ENCODE data around the gene CENPH.
"Not testable (repeated sequence)": the region's sequence is repeated elsewhere in the genome, so short reads cannot be mapped to it uniquely, and the experiment has no call there.

The CENPH gene

DNA sequence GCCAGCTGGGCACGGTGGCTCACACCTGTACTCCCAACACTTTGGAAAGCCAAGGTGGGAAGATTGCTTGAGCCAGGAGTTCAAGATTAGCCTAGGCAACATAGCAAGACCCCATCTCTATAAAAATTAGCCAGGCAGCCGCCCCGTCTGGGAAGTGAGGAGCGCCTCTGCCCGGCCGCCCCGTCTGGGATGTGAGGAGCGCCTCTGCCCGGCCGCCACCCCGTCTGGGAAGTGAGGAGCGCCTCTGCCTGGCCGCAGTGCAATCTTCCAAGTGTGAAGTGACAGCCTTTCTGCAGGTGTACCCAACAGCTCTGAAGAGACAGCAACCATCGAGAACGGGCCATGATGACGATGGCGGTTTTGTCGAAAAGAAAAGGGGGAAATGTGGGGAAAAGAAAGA is 31.0 kb downstream of the CENPH start:
- not testable (repeated sequence) for H3K4me1 ChIP-seq (ENCODE audit: insufficient read depth, low read length); H3K9ac ChIP-seq (ENCODE audit: low read depth, low read length); H3K36me3 ChIP-seq (ENCODE audit: insufficient read depth, low read length); H3K9me3 ChIP-seq (ENCODE audit: control insufficient read depth, insufficient read depth, low read length)

DNA sequence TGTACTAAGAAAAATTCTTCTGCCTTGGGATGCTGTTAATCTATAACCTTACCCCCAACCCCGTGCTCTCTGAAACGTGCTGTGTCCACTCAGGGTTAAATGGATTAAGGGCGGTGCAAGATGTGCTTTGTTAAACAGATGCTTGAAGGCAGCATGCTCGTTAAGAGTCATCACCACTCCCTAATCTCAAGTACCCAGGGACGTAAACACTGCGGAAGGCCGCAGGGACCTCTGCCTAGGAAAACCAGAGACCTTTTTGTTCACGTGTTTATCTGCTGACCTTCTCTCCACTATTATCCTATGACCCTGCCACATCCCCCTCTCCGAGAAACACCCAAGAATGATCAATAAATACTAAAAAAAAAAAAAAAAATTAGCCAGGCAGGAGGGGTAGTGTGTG is 31.4 kb downstream of the CENPH start:
- H3K9ac ChIP-seq (ENCODE audit: low read depth, low read length): not testable (repeated sequence)

GRCh38 chr5:69224520-69224919 is 35.1 kb downstream of the CENPH start:
- Histone ChIP-seq H3K9ac (ENCODE audit: low read depth, low read length) (no peak overlapping the region), H3K9me3 (ENCODE audit: control insufficient read depth, insufficient read depth, low read length) (no peaks in the 10 kb centered on the region), H3K36me3 (ENCODE audit: insufficient read depth, low read length) (no peaks in the 10 kb centered on the region), H3K4me1 (ENCODE audit: insufficient read depth, low read length) (no peaks in the 10 kb centered on the region)

More for the DNA sequence above, 31.4 kb downstream of the CENPH start:
- not testable (repeated sequence) for H3K36me3 ChIP-seq (ENCODE audit: insufficient read depth, low read length); H3K4me1 ChIP-seq (ENCODE audit: insufficient read depth, low read length); H3K9me3 ChIP-seq (ENCODE audit: control insufficient read depth, insufficient read depth, low read length)

GRCh38 chr5:69225860-69226259 is 36.5 kb downstream of the CENPH start:
- Histone ChIP-seq H3K4me1 (ENCODE audit: insufficient read depth, low read length) (no peaks in the 10 kb centered on the region), H3K36me3 (ENCODE audit: insufficient read depth, low read length) (no peaks in the 10 kb centered on the region), H3K9me3 (ENCODE audit: control insufficient read depth, insufficient read depth, low read length) (no peaks in the 10 kb centered on the region), H3K9ac (ENCODE audit: low read depth, low read length) (no peak overlapping the region)

- no peaks in the 10 kb centered on the region for H3K9me3 ChIP-seq (ENCODE audit: control insufficient read depth, insufficient read depth, low read length)
- H3K36me3 ChIP-seq (ENCODE audit: insufficient read depth, low read length): no peaks in the 10 kb centered on the region
- no peaks in the 10 kb centered on the region; the same call in 1 of the 2 replicates for H3K4me1 ChIP-seq (ENCODE audit: insufficient read depth, low read length)
- H3K9ac ChIP-seq (ENCODE audit: low read depth, low read length): no peak overlapping the region
These were observed 40.8 kb downstream of the CENPH start for GRCh38 chr5:69230181-69230580.

- Histone ChIP-seq H3K9me3 (ENCODE audit: control insufficient read depth, insufficient read depth, low read length) (no peaks in the 10 kb centered on the region), H3K4me1 (ENCODE audit: insufficient read depth, low read length) (no peaks in the 10 kb centered on the region; the same call in 1 of the 2 replicates)
These were observed 41.9 kb downstream of the CENPH start for GRCh38 chr5:69231281-69231680.

GRCh38 chr5:69231851-69232250 is 42.5 kb downstream of the CENPH start:
- no peak overlapping the region for H3K9ac ChIP-seq (ENCODE audit: low read depth, low read length)
- H3K9me3 ChIP-seq (ENCODE audit: control insufficient read depth, insufficient read depth, low read length): no peaks in the 10 kb centered on the region
- H3K36me3 ChIP-seq (ENCODE audit: insufficient read depth, low read length): no peaks in the 10 kb centered on the region
- no peaks in the 10 kb centered on the region; the same call in 1 of the 2 replicates for H3K4me1 ChIP-seq (ENCODE audit: insufficient read depth, low read length)

More at GRCh38 chr5:69231281-69231680, 41.9 kb downstream of the CENPH start:
- Histone ChIP-seq H3K9ac (ENCODE audit: low read depth, low read length) (no peak overlapping the region), H3K36me3 (ENCODE audit: insufficient read depth, low read length) (no peaks in the 10 kb centered on the region)

DNA sequence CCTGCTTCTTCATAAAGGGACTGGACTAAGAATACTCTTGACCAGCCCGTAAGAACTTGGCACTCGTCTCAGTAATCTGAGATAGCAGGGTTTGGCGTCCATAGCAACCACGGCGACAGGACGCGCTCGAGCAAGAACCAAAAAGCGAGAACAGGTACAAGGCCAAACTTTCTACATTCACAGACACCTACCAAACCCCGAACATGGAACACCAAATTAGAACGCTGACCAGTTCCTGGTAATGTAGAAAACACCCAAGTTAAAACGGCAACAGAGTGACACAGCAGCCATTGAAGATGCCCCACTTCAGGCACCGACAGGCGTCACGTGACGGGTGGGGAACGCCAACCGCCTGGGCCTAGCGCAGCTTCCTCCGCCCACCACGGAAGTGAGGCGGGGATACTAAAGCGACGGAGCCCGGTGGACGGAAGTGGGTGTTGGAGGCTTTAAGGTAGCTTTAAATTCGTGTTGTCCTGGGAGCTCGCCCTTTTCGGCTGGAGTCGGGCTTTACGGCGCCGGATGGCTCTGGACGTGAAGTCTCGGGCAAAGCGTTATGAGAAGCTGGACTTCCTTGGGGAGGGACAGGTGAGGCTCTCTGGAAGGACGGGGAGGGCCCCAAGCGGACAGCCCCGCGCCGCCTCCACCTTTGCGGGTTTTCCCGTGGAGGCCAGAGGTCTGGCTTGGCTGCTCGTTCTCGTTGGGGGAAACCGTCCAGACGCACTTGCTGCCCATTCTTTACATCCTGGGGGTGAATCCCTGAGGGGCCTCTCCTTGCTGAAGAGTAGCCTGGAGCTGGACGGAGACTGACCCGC is 45.3 kb downstream of the CENPH start, which contains the start of gene CDK7:
Gene CDK7 (plus strand): TSS at position 430 of the 812 bp plus-strand sequence. CDS start 90 bp downstream, at position 520.
- Histone ChIP-seq H3K9ac (ENCODE audit: low read depth, low read length) (peak within 1 kb of the TSS; percentile 81), H3K36me3 (ENCODE audit: insufficient read depth, low read length) (no peaks in the 10 kb centered on the region), H3K9me3 (ENCODE audit: control insufficient read depth, insufficient read depth, low read length) (no peaks in the 10 kb centered on the region), H3K4me1 (ENCODE audit: insufficient read depth, low read length) (no peaks in the 10 kb centered on the region; the same call in 1 of the 2 replicates)

DNA sequence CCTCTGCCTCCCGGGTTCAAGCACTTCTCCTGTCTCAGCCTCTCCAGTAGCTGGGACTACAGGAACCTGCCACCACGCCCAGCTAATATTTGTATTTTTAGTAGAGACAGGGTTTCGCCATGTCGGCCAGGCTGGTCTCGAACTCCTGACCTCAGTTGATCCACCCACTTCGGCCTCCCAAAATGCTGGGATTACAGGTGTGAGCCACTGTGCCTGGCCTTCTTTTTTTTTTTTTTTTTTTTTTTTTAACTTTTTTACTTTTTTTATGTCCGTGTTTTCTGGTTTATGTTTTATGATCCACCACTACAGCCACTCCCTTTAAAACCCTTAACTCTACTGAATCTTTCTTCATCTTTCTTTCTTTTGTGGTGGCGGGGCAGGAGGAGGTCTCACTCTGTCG is 47.4 kb downstream of the CENPH start:
- not testable (repeated sequence) for H3K4me1 ChIP-seq (ENCODE audit: insufficient read depth, low read length); H3K9ac ChIP-seq (ENCODE audit: low read depth, low read length); H3K36me3 ChIP-seq (ENCODE audit: insufficient read depth, low read length); H3K9me3 ChIP-seq (ENCODE audit: control insufficient read depth, insufficient read depth, low read length)

DNA sequence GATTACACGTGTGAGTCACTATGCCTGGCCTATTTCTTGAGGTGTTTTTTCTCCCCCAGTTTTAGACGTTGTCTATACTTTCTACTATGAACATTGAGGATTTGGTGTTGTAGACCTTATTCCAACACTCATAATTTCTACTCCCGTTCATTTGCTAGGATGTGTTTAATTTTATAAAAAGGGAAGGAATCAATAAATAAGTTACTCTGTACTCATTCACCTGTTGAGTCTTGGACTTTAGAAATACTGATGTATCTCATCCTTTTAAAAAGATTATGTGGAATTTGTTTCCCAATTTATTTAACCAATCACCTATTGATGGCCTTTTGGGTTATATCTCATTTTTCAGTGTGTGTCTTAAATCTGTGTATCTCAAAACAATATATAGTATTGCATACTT is 48.5 kb downstream of the CENPH start:
- H3K9ac ChIP-seq (ENCODE audit: low read depth, low read length): no peak overlapping the region
- H3K36me3 ChIP-seq (ENCODE audit: insufficient read depth, low read length): no peaks in the 10 kb centered on the region
- no peaks in the 10 kb centered on the region for H3K9me3 ChIP-seq (ENCODE audit: control insufficient read depth, insufficient read depth, low read length)
- H3K4me1 ChIP-seq (ENCODE audit: insufficient read depth, low read length): no peaks in the 10 kb centered on the region; the same call in 1 of the 2 replicates

DNA sequence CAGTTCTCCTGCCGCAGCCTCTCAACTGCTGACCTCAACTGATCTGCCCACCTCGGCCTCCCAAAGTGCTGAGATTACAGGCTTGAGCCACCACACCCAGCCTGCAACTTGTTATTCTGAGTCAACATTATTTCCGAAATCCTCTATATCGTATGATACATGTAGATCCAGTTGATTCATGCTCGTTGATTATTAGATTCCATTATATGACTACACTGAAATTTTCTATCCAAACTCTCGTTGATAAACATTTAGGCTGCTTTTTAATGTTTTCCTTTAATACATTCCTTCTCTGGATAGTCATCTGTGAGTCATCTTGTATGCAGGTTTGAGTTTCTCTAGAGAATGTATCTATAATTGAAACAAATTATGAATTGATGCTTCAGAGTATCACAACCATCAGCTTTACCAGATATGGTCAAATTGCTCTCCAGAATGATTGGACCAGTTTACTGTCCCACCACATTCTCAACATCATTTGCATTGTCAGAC is 49.4 kb downstream of the CENPH start:
- Histone ChIP-seq H3K36me3 (ENCODE audit: insufficient read depth, low read length) (no peaks in the 10 kb centered on the region), H3K4me1 (ENCODE audit: insufficient read depth, low read length) (no peaks in the 10 kb centered on the region; the same call in 1 of the 2 replicates), H3K9ac (ENCODE audit: low read depth, low read length) (no peak overlapping the region), H3K9me3 (ENCODE audit: control insufficient read depth, insufficient read depth, low read length) (no peaks in the 10 kb centered on the region)

GRCh38 chr5:69242215-69242927 is 53.0 kb downstream of the CENPH start:
- no peaks in the 10 kb centered on the region for H3K4me1 ChIP-seq (ENCODE audit: insufficient read depth, low read length)
- H3K36me3 ChIP-seq (ENCODE audit: insufficient read depth, low read length): no peaks in the 10 kb centered on the region
- no peaks in the 10 kb centered on the region for H3K9me3 ChIP-seq (ENCODE audit: control insufficient read depth, insufficient read depth, low read length)
- no peak overlapping the region for H3K9ac ChIP-seq (ENCODE audit: low read depth, low read length)

- H3K9me3 ChIP-seq (ENCODE audit: control insufficient read depth, insufficient read depth, low read length): no peaks in the 10 kb centered on the region
- no peaks in the 10 kb centered on the region for H3K36me3 ChIP-seq (ENCODE audit: insufficient read depth, low read length)
These were observed 55.6 kb downstream of the CENPH start for GRCh38 chr5:69245031-69245430.

GRCh38 chr5:69248019-69248418 is 58.6 kb downstream of the CENPH start:
- no peak overlapping the region for H3K9ac ChIP-seq (ENCODE audit: low read depth, low read length)
- H3K9me3 ChIP-seq (ENCODE audit: control insufficient read depth, insufficient read depth, low read length): no peaks in the 10 kb centered on the region
- H3K4me1 ChIP-seq (ENCODE audit: insufficient read depth, low read length): no peaks in the 10 kb centered on the region; the same call in 1 of the 2 replicates
- no peaks in the 10 kb centered on the region for H3K36me3 ChIP-seq (ENCODE audit: insufficient read depth, low read length)

More at GRCh38 chr5:69245031-69245430, 55.6 kb downstream of the CENPH start:
- Histone ChIP-seq H3K9ac (ENCODE audit: low read depth, low read length) (no peak overlapping the region), H3K4me1 (ENCODE audit: insufficient read depth, low read length) (no peaks in the 10 kb centered on the region; the same call in 1 of the 2 replicates)

Measured in ES-I3 (cell line).